ENCODE data around the gene TAAR5. TPM values are rescaled to one million over a fixed set of nuclear protein-coding genes. Genes with fewer than 3 reads are reported as not detected.

The TAAR5 gene
- total RNA-seq, 1 experiment from 2014 or later: not detected

DNA sequence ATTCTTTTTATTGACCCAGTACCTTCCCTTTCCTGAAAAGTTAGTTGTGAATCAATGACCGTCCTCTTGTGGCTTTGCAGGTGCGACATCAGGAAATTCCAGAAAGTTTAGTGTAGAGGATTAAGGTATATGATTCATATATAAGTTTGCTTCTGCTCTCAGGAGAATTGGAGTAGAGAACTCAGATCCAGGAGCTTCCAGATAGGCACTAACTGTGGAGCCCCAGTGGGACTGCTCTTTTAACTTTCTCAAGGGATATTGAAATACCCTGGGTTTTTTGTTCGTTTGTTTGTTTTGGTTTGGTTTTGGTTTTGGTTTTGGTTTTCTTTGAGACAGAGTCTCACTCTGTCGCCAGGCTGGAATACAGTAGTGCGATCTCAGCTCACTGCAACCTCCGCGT lies 25.0 kb upstream of the TAAR5 start:
- ATAC-seq (no peak), DNase-seq (ENCODE audit: low spot score) (no peak)
- Mint-ChIP-seq H3K27ac (no peak overlapping the region), H3K9me3 (no peaks in the 10 kb centered on the region), H3K4me1 (no peaks in the 10 kb centered on the region), H3K27me3 (ENCODE audit: low read depth) (no peaks in the 10 kb centered on the region), H3K4me3 (no peak overlapping the region), H3K36me3 (no peaks in the 10 kb centered on the region)
- POLR2A ChIA-PET: no interaction called here
- no peak for TF ChIP-seq GRHL2 (CRISPR knock-in tag; IDR thresholded peaks at IDR 0.05; ENCODE audit: insufficient replicate concordance, severe bottlenecking)
- TF ChIP-seq RORB (CRISPR knock-in tag; IDR thresholded peaks at IDR 0.05): no peak
- no peak for TF ChIP-seq EMX1 (CRISPR knock-in tag; IDR thresholded peaks at IDR 0.05)
- TF ChIP-seq, protein P1, sequence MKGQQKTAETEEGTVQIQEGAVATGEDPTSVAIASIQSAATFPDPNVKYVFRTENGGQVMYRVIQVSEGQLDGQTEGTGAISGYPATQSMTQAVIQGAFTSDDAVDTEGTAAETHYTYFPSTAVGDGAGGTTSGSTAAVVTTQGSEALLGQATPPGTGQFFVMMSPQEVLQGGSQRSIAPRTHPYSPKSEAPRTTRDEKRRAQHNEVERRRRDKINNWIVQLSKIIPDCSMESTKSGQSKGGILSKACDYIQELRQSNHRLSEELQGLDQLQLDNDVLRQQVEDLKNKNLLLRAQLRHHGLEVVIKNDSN (CRISPR knock-in tag; IDR thresholded peaks at IDR 0.05): no peak
- TF ChIP-seq, protein P2, sequence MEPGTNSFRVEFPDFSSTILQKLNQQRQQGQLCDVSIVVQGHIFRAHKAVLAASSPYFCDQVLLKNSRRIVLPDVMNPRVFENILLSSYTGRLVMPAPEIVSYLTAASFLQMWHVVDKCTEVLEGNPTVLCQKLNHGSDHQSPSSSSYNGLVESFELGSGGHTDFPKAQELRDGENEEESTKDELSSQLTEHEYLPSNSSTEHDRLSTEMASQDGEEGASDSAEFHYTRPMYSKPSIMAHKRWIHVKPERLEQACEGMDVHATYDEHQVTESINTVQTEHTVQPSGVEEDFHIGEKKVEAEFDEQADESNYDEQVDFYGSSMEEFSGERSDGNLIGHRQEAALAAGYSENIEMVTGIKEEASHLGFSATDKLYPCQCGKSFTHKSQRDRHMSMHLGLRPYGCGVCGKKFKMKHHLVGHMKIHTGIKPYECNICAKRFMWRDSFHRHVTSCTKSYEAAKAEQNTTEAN (CRISPR knock-in tag; IDR thresholded peaks at IDR 0.05): no peak
- TF ChIP-seq CREM (CRISPR knock-in tag; IDR thresholded peaks at IDR 0.05): no peak
- TF ChIP-seq, protein P3, sequence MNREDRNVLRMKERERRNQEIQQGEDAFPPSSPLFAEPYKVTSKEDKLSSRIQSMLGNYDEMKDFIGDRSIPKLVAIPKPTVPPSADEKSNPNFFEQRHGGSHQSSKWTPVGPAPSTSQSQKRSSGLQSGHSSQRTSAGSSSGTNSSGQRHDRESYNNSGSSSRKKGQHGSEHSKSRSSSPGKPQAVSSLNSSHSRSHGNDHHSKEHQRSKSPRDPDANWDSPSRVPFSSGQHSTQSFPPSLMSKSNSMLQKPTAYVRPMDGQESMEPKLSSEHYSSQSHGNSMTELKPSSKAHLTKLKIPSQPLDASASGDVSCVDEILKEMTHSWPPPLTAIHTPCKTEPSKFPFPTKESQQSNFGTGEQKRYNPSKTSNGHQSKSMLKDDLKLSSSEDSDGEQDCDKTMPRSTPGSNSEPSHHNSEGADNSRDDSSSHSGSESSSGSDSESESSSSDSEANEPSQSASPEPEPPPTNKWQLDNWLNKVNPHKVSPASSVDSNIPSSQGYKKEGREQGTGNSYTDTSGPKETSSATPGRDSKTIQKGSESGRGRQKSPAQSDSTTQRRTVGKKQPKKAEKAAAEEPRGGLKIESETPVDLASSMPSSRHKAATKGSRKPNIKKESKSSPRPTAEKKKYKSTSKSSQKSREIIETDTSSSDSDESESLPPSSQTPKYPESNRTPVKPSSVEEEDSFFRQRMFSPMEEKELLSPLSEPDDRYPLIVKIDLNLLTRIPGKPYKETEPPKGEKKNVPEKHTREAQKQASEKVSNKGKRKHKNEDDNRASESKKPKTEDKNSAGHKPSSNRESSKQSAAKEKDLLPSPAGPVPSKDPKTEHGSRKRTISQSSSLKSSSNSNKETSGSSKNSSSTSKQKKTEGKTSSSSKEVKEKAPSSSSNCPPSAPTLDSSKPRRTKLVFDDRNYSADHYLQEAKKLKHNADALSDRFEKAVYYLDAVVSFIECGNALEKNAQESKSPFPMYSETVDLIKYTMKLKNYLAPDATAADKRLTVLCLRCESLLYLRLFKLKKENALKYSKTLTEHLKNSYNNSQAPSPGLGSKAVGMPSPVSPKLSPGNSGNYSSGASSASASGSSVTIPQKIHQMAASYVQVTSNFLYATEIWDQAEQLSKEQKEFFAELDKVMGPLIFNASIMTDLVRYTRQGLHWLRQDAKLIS (CRISPR knock-in tag; IDR thresholded peaks at IDR 0.05; ENCODE audit: borderline replicate concordance): no peak
- no peak for TF ChIP-seq ZNF416 (CRISPR knock-in tag; IDR thresholded peaks at IDR 0.05)
- TF ChIP-seq, protein P4, sequence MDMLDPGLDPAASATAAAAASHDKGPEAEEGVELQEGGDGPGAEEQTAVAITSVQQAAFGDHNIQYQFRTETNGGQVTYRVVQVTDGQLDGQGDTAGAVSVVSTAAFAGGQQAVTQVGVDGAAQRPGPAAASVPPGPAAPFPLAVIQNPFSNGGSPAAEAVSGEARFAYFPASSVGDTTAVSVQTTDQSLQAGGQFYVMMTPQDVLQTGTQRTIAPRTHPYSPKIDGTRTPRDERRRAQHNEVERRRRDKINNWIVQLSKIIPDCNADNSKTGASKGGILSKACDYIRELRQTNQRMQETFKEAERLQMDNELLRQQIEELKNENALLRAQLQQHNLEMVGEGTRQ (CRISPR knock-in tag; IDR thresholded peaks at IDR 0.05): no peak
- no peak for TF ChIP-seq FOXK1 (CRISPR knock-in tag; IDR thresholded peaks at IDR 0.05)
- TF ChIP-seq ZNF671 (CRISPR knock-in tag; IDR thresholded peaks at IDR 0.05): no peak
- no peak for TF ChIP-seq KAT7 (CRISPR knock-in tag; IDR thresholded peaks at IDR 0.05; ENCODE audit: borderline replicate concordance)
- no peak for TF ChIP-seq MXD4 (CRISPR knock-in tag; IDR thresholded peaks at IDR 0.05; ENCODE audit: borderline replicate concordance)
- TF ChIP-seq FOXP1 (CRISPR knock-in tag; IDR thresholded peaks at IDR 0.05; ENCODE audit: borderline replicate concordance): no peak
- TF ChIP-seq ZNF219 (CRISPR knock-in tag; IDR thresholded peaks at IDR 0.05; ENCODE audit: borderline replicate concordance): no peak
- no peak for TF ChIP-seq SP1 (CRISPR knock-in tag; conservative IDR thresholded peaks at IDR 0.05)
- no peak for TF ChIP-seq ESRRA (CRISPR knock-in tag; IDR thresholded peaks at IDR 0.05; ENCODE audit: borderline replicate concordance)
- CTCF ChIA-PET: no interaction called here

DNA sequence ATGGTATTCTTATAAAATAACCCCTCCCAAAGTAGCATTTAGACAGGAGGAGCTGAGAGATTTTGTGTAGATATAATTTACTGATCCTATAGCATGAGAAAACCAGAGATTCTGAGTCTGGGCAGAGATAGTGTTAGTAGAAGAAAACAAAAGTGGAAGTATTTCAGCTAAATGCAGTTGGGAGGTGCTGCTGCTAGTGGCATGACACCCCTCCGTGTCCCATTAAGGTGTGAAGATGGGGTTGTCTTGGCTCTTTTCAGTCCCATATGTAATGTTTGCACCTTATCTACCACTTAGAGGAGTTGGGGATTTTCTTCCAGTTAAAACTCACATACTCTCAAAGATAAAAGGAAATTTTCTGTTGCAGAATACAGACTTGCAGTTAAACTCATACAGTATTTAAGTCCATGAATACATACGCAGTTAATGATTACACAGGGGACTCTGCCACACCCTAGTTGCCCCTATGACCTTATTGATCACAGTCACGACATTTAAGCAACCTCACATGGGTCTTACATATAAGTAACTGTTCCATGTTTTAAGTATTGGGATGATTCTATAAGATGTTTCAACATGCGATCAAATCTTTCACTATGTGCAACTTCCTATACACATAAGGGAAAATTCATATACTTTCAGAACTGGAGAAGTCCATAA lies 23.0 kb upstream of the TAAR5 start:
- Mint-ChIP-seq H3K27ac (no peak overlapping the region), H3K4me1 (no peaks in the 10 kb centered on the region), H3K36me3 (no peaks in the 10 kb centered on the region), H3K9me3 (no peaks in the 10 kb centered on the region), H3K4me3 (no peak overlapping the region), H3K27me3 (ENCODE audit: low read depth) (no peaks in the 10 kb centered on the region)
- CTCF ChIA-PET: no interaction called here
- TF ChIP-seq GABPB1 (CRISPR knock-in tag; IDR thresholded peaks at IDR 0.05): peak; percentile 49; the same call in 1 of the 2 replicates
- TF ChIP-seq NFATC4 (CRISPR knock-in tag; IDR thresholded peaks at IDR 0.05): no peak
- POLR2A ChIA-PET: no interaction called here
- ATAC-seq (no peak), DNase-seq (ENCODE audit: low spot score) (no peak)
